Thymus (tissue), 11 donors: Measurements from ENCODE around the gene SULT1B1. TPM values are rescaled to one million over a fixed set of nuclear protein-coding genes. Genes with fewer than 3 reads are reported as not detected.
"Not testable (repeated sequence)": the region's sequence is repeated elsewhere in the genome, so short reads cannot be mapped to it uniquely, and the experiment has no call there.

Experiments
- DNase-seq, 9 donors: peaks; one replicate each; pipeline ENCODE4 v3.0.0-alpha.2; 2013; ENCODE audit warnings: low spot score in 9 of 9, low read depth in 6 of 9, missing footprints in 1 of 9
- H3K27ac ChIP-seq, 2 donors: one replicate each; pipeline ENCODE4 v1.5.1; 2013; ENCODE audit warnings: control low read depth in 1 of 2, low read depth in 1 of 2, low read length in 1 of 2, mild to moderate bottlenecking in 1 of 2, moderate library complexity in 1 of 2
- H3K27me3 ChIP-seq, 2 donors: one replicate each; pipeline ENCODE4 v1.5.1; 2013; ENCODE audit warnings: low read length in 1 of 2; ENCODE audit not compliant: control insufficient read depth in 2 of 2, insufficient read depth in 1 of 2
- H3K36me3 ChIP-seq, 2 donors: one replicate each; pipeline ENCODE4 v1.5.1; 2013; ENCODE audit warnings: low read length in 1 of 2, mild to moderate bottlenecking in 1 of 2, moderate library complexity in 1 of 2; ENCODE audit not compliant: control insufficient read depth in 2 of 2, insufficient read depth in 2 of 2
- H3K4me1 ChIP-seq, 2 donors: one replicate each; pipeline ENCODE4 v1.5.1; 2013; ENCODE audit warnings: low read length in 2 of 2; ENCODE audit not compliant: control insufficient read depth in 2 of 2, insufficient read depth in 2 of 2
- H3K4me3 ChIP-seq, 2 donors: one replicate each; pipeline ENCODE4 v1.5.1; 2013; ENCODE audit warnings: low read length in 2 of 2, control low read depth in 1 of 2, mild to moderate bottlenecking in 1 of 2
- H3K9me3 ChIP-seq, 2 donors: one replicate each; pipeline ENCODE4 v1.5.1; 2013; ENCODE audit warnings: low read length in 1 of 2, mild to moderate bottlenecking in 1 of 2; ENCODE audit not compliant: control insufficient read depth in 2 of 2, insufficient read depth in 1 of 2
- WGBS: extraction: QIAGEN DNeasy Blood & Tissue Kit; methylation state at CpG from one replicate; pipeline ENCODE4 v1.1.7; 2013; 5-methylcytosine and 5-hydroxymethylcytosine counted together
- polyA plus RNA-seq: library from polyadenylated mRNA; stranded (reverse); fragments of 200-250 nt; gene quantifications from one replicate; pipeline ENCODE4 v1.2.3, GENCODE V29; 2013
- total RNA-seq: library from RNA; stranded (reverse); fragments of 120-200 nt; gene quantifications from one replicate; pipeline ENCODE4 v1.2.4, GENCODE V29; 2013
- donor health status: healthy.

Gene SULT1B1
- total and polyA plus RNA-seq, 2 donors: 0.90 to 2.5 TPM

GRCh38 chr4:69781458-69782418, 21.3 kb upstream of the SULT1B1 start:
- H3K27me3 ChIP-seq: no peaks in the 10 kb centered on the region
- peaks cover 0 to 13% of the 10 kb centered on the region in 2 donors for H3K9me3 ChIP-seq
- H3K4me3 ChIP-seq: no peak overlapping the region
- H3K36me3 ChIP-seq: no peaks in the 10 kb centered on the region
- WGBS: 97% methylated on average over 19 of the region's 19 CpGs
- no peak for DNase-seq
- H3K27ac ChIP-seq: no peak overlapping the region
- no peaks in the 10 kb centered on the region for H3K4me1 ChIP-seq

- peaks cover 0 to 13% of the 10 kb centered on the region in 2 donors for H3K9me3 ChIP-seq
- H3K36me3 ChIP-seq: no peaks in the 10 kb centered on the region
- H3K4me1 ChIP-seq: no peaks in the 10 kb centered on the region
- no peak overlapping the region for H3K4me3 ChIP-seq
- H3K27ac ChIP-seq: no peak overlapping the region
- 96% methylated on average over 1 of the region's 1 CpG for whole genome bisulfite sequencing
- H3K27me3 ChIP-seq: no peaks in the 10 kb centered on the region
- no peak for DNase-seq
Observed at GRCh38 chr4:69780141-69780540, 19.7 kb upstream of the SULT1B1 start.

DNA sequence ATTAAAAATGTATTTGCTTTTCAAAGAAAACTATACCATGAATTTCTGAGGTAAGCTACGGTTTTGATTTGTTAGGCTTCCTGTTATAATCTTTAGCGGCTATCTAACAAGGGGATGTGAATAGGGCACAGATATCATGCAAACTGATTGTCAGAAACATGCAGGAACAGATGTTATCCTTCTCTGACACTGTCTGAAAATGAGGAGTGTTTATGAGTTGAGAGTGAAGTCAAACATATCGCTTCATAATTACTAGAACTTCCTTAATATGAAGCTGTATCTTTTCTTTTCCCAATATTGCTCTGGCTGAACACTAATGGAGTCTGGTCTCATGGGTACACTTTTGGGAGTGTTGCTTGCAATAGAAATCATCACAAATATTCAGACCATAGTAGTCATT, 16.3 kb upstream of the SULT1B1 start:
- Histone ChIP-seq H3K27me3 (no peaks in the 10 kb centered on the region), H3K9me3 (no peaks in the 10 kb centered on the region), H3K27ac (no peak overlapping the region), H3K36me3 (no peaks in the 10 kb centered on the region), H3K4me3 (no peak overlapping the region), H3K4me1 (no peaks in the 10 kb centered on the region)
- WGBS: 96% methylated on average over 3 of the region's 3 CpGs
- no peak for DNase-seq

DNA sequence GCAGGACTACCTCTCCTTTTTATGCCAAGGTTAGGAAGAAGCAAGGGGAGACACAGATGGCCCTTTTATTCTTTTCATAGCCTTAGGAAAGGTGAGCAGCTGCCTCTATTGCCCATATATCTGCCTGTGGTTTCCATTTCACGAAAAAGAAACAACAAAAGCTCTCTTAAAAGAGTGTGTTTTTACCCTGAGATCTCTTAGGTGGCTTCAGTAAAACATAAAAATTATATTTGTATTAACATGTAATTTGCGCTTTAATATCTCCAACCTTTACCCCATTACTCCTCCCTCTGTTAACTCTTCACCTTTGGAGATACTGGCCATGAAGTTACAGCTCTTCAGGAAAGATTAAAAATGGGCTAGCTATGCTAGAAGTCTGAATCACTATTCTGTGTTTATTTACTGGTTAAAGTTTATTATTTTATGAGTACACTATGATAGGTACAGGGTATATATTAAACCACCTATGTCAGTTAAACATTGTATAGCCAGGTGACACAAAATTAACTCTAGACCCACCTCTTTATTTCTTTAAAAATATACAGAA, 15.0 kb upstream of the SULT1B1 start:
- H3K4me1 ChIP-seq: no peaks in the 10 kb centered on the region
- no peaks in the 10 kb centered on the region for H3K27me3 ChIP-seq
- H3K27ac ChIP-seq: no peak overlapping the region
- no peaks in the 10 kb centered on the region for H3K36me3 ChIP-seq
- no peaks in the 10 kb centered on the region for H3K9me3 ChIP-seq
- WGBS: 91% methylated on average over 2 of the region's 2 CpGs
- no peak for DNase-seq
- H3K4me3 ChIP-seq: no peak overlapping the region

GRCh38 chr4:69773484-69773883, 13.1 kb upstream of the SULT1B1 start:
- no peak overlapping the region for H3K27ac ChIP-seq
- DNase-seq: no peak
- H3K36me3 ChIP-seq: no peaks in the 10 kb centered on the region
- H3K27me3 ChIP-seq: no peaks in the 10 kb centered on the region
- H3K4me3 ChIP-seq: no peak overlapping the region
- no peaks in the 10 kb centered on the region for H3K4me1 ChIP-seq
- 79% methylated on average over 3 of the region's 3 CpGs for WGBS
- no peaks in the 10 kb centered on the region for H3K9me3 ChIP-seq

- not testable (repeated sequence) for DNase-seq, H3K27ac ChIP-seq, H3K36me3 ChIP-seq, H3K9me3 ChIP-seq, H3K4me1 ChIP-seq, H3K27me3 ChIP-seq, H3K4me3 ChIP-seq
- 67% methylated on average over 3 of the region's 3 CpGs for WGBS
Observed at GRCh38 chr4:69768554-69768953, 8.1 kb upstream of the SULT1B1 start.

GRCh38 chr4:69765751-69766150, 5.3 kb upstream of the SULT1B1 start:
- no peaks in the 10 kb centered on the region for H3K36me3 ChIP-seq
- no peak overlapping the region for H3K4me3 ChIP-seq
- peaks cover 0 to 2% of the 10 kb centered on the region in 2 donors for H3K4me1 ChIP-seq
- H3K27ac ChIP-seq: no peak overlapping the region
- no peaks in the 10 kb centered on the region for H3K27me3 ChIP-seq
- H3K9me3 ChIP-seq: no peaks in the 10 kb centered on the region
- WGBS: 100% methylated on average over 1 of the region's 1 CpG
- no peak for DNase-seq

DNA sequence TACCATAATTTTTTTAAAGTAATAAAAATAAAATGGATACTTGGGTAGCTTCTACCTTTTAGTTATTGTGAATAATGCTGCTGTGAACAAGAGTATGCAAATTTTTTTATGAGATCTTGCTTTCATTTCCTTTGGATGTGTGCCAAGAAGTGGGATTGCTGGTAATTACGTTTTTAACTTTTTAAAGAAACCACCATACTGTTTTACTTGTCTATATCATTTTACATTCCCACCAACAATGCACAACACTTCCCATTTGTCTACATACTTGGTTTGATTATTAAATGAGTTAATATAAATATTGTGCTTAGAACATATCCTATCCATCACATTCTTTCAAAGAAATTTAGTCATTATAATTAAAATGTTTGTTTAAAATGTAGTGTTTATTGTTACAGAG, 3.9 kb upstream of the SULT1B1 start:
- H3K27ac ChIP-seq: no peak overlapping the region
- H3K9me3 ChIP-seq: no peaks in the 10 kb centered on the region
- DNase-seq: no peak
- H3K27me3 ChIP-seq: no peaks in the 10 kb centered on the region
- H3K4me1 ChIP-seq: peaks cover 0 to 2% of the 10 kb centered on the region in 2 donors
- WGBS: 11% methylated on average over 1 of the region's 1 CpG
- no peaks in the 10 kb centered on the region for H3K36me3 ChIP-seq
- H3K4me3 ChIP-seq: no peak overlapping the region

- no peaks in the 10 kb centered on the region for H3K27me3 ChIP-seq
- DNase-seq: no peak
- no peak overlapping the region for H3K27ac ChIP-seq
- H3K4me3 ChIP-seq: no peak overlapping the region
- 96% methylated on average over 3 of the region's 3 CpGs for WGBS
- H3K9me3 ChIP-seq: no peaks in the 10 kb centered on the region
- H3K36me3 ChIP-seq: no peaks in the 10 kb centered on the region
- H3K4me1 ChIP-seq: peaks cover 0 to 2% of the 10 kb centered on the region in 2 donors
Observed at GRCh38 chr4:69763233-69763632, 2.8 kb upstream of the SULT1B1 start.
